ENCODE measurements around the gene BGN. TPM values are rescaled to one million over a fixed set of nuclear protein-coding genes. Genes with fewer than 3 reads are reported as not detected.

BGN gene
- total RNA-seq, 1 experiment from 2014 or later: 1.2 TPM

DNA sequence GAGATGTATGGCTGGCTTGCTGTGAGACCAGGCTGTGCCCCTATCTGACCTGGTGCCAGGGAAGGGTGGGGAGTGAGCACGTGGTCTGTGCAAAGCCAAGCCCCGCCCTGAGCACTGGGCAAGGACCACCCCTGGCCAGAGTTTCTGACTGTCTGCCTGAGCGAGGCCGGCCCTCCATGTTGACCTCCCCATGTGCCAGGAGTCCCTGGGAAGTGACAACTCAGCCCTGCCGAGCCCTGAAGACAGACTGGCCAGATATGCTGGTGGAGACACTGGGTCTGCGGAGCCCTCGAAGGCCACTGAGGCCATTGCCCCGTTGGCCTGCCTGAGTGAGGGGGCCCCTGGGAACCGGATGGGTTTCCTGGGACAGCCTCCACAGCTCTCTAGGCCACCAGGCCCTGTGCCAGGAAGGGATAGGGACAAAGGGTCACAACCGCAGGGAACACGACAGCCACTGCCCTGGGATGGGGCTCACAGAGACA is 7.1 kb upstream of the BGN start:
- no peak overlapping the region for H3K14ac ChIP-seq (ENCODE audit: insufficient read depth, low read length)
- no peak overlapping the region; a peak in 1 of 7 replicates for H3K27ac Mint-ChIP-seq
- TF ChIP-seq, protein P1, sequence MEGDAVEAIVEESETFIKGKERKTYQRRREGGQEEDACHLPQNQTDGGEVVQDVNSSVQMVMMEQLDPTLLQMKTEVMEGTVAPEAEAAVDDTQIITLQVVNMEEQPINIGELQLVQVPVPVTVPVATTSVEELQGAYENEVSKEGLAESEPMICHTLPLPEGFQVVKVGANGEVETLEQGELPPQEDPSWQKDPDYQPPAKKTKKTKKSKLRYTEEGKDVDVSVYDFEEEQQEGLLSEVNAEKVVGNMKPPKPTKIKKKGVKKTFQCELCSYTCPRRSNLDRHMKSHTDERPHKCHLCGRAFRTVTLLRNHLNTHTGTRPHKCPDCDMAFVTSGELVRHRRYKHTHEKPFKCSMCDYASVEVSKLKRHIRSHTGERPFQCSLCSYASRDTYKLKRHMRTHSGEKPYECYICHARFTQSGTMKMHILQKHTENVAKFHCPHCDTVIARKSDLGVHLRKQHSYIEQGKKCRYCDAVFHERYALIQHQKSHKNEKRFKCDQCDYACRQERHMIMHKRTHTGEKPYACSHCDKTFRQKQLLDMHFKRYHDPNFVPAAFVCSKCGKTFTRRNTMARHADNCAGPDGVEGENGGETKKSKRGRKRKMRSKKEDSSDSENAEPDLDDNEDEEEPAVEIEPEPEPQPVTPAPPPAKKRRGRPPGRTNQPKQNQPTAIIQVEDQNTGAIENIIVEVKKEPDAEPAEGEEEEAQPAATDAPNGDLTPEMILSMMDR (conservative IDR thresholded peaks at IDR 0.05): no peak

More for the DNA sequence above, 7.1 kb upstream of the BGN start:
- Histone ChIP-seq H3T11ph (ENCODE audit: low read length) (no peak overlapping the region), H4K8ac (replicated peaks; ENCODE audit: insufficient read length, low read depth, low read length) (no peak overlapping the region), H3K4ac (ENCODE audit: low read depth, low read length) (no peak overlapping the region), H4K91ac (ENCODE audit: insufficient read length, low read depth, low read length) (no peak overlapping the region), H3K9ac (ENCODE audit: extremely low read depth, insufficient read length, low read length) (no peak overlapping the region), H2AK5ac (ENCODE audit: insufficient read length, low read length) (no peak overlapping the region), H4K20me1 (ENCODE audit: control insufficient read depth, insufficient read depth, insufficient read length) (no peaks in the 10 kb centered on the region), H2BK5ac (ENCODE audit: insufficient read length, low read length) (no peak overlapping the region), H2BK15ac (ENCODE audit: low read depth, low read length) (no peak overlapping the region), H3K27ac (ENCODE audit: insufficient read length, low read depth, low read length) (no peak overlapping the region), H3K9me3 (ENCODE audit: control insufficient read depth, low read depth, low read length) (peaks cover 14% of the 10 kb centered on the region), H2BK120ac (ENCODE audit: low read depth, low read length, poor library complexity, severe bottlenecking) (no peak overlapping the region), H4K5ac (ENCODE audit: insufficient read length, low read depth, low read length) (no peak overlapping the region), H2AFZ (ENCODE audit: low read length) (no peak overlapping the region), H3K23ac (ENCODE audit: insufficient read length, low read depth, low read length) (no peak overlapping the region), H3K18ac (ENCODE audit: insufficient read length, low read depth, low read length) (no peak overlapping the region), H2BK12ac (ENCODE audit: insufficient read length, low read depth, low read length) (no peak overlapping the region), H3K56ac (ENCODE audit: insufficient read length, low read depth, low read length) (no peak overlapping the region), H2BK20ac (ENCODE audit: low read depth, low read length, poor library complexity, severe bottlenecking) (no peak overlapping the region), H3K27me3 (ENCODE audit: insufficient read depth, low read length) (no peaks in the 10 kb centered on the region), H3K79me1 (ENCODE audit: insufficient read depth, low read depth, low read length, poor library complexity, severe bottlenecking) (no peaks in the 10 kb centered on the region), H3K23me2 (ENCODE audit: insufficient read length, low read depth, low read length, poor library complexity, severe bottlenecking) (no peaks in the 10 kb centered on the region), H3K79me2 (ENCODE audit: insufficient read depth, low read length) (no peaks in the 10 kb centered on the region), H3K4me1 (ENCODE audit: insufficient read depth, low read length) (no peaks in the 10 kb centered on the region), H3K4me2 (ENCODE audit: insufficient read depth, insufficient read length, low read length) (no peak overlapping the region)
- Mint-ChIP-seq H3K4me1 (peaks cover 0 to 2% of the 10 kb centered on the region in 2 experiments; a peak in 1 of 4 replicates), H3K4me3 (no peak overlapping the region), H3K27me3 (ENCODE audit: low read depth) (no peaks in the 10 kb centered on the region; the same call in none of the 2 replicates), H3K36me3 (ENCODE audit: insufficient read depth in 1 of 3, low read depth in 3 of 3) (peaks cover 0 to 4% (median 0%) of the 10 kb centered on the region in 3 experiments; a peak in 1 of 7 replicates), H3K9me3 (peaks cover 30 to 55% of the 10 kb centered on the region in 2 experiments)
- DNase-seq: no peak
- no CpG with 5 or more reads among the region's 11 CpGs for WGBS (ENCODE audit: extremely low coverage, insufficient read length, low lambda C conversion rate)
